Fibroblast of pulmonary artery (primary cell): ENCODE measurements around the gene ARSG.
"Not testable (repeated sequence)": the region's sequence is repeated elsewhere in the genome, so short reads cannot be mapped to it uniquely, and the experiment has no call there.

ENCODE experiments used
- DNase-seq: peaks from one replicate; pipeline ENCODE4 v3.0.0-alpha.2; 2010; ENCODE audit warnings: low read depth
- H3K4me3 ChIP-seq: replicated peaks from 2 replicates; pipeline ENCODE4 v1.5.1; 2011; ENCODE audit warnings: low read depth, mild to moderate bottlenecking, control low read depth, low read length, moderate library complexity
- CTCF ChIP-seq: IDR thresholded peaks from 2 replicates; pipeline ENCODE4 v1.5.1; 2011; ENCODE audit warnings: mild to moderate bottlenecking, control low read depth, low read length, inconsistent platforms; ENCODE audit errors: missing control alignments

ARSG gene

GRCh38 chr17:68255151-68255550 lies 36.1 kb upstream of the ARSG start:
- no peak for TF ChIP-seq CTCF
- no peak for DNase-seq
- no peak overlapping the region for H3K4me3 ChIP-seq

GRCh38 chr17:68255731-68256538 lies 35.4 kb upstream of the ARSG start:
- no peak for TF ChIP-seq CTCF
- H3K4me3 ChIP-seq = no peak overlapping the region
- no peak for DNase-seq

GRCh38 chr17:68256701-68257100 lies 34.6 kb upstream of the ARSG start:
- not testable (repeated sequence) for H3K4me3 ChIP-seq, DNase-seq

GRCh38 chr17:68257934-68258333 lies 33.4 kb upstream of the ARSG start:
- DNase-seq = no peak
- no peak for TF ChIP-seq CTCF
- H3K4me3 ChIP-seq = no peak overlapping the region

GRCh38 chr17:68258890-68259647 lies 32.2 kb upstream of the ARSG start:
- H3K4me3 ChIP-seq = peak overlapping the region; percentile 5
- peak; percentile 29 for DNase-seq

- peak overlapping the region; percentile 5 for H3K4me3 ChIP-seq
- DNase-seq = not testable (repeated sequence)
These were observed 31.7 kb upstream of the ARSG start for GRCh38 chr17:68259648-68259951.

GRCh38 chr17:68260051-68260762 lies 31.1 kb upstream of the ARSG start:
- no peak for TF ChIP-seq CTCF
- H3K4me3 ChIP-seq = no peak overlapping the region
- DNase-seq = no peak

- H3K4me3 ChIP-seq, DNase-seq: not testable (repeated sequence)
These were observed 28.8 kb upstream of the ARSG start for GRCh38 chr17:68262467-68262866.
